Measurements from ENCODE around the gene CDHR1. TPM values are rescaled to one million over a fixed set of nuclear protein-coding genes. Genes with fewer than 3 reads are reported as not detected.

CDHR1 gene
- total and polyA plus RNA-seq, 11 donors = 0.07 to 1.3 (median 0.35) TPM; not detected in 1

- WGBS, 4 donors = 54 to 70% (median 66%) methylated on average over 1 of the region's 1 CpG
- intact Hi-C loops (cut with DNase I) = loop anchor here in 5 of 10 donors (5.0 to 10.0 kb wide), 4 partner anchors 63 to 108 kb away; no protein-coding TSS in a partner anchor
Observed at GRCh38 chr10:84269162-84269561, 74.8 kb downstream of the CDHR1 start.

More at GRCh38 chr10:84269162-84269561, 74.8 kb downstream of the CDHR1 start:
- Histone ChIP-seq H3K27me3 (peaks cover 0 to 14% (median 0%) of the 10 kb centered on the region in 9 donors), H3K27ac (no peak overlapping the region), H3K36me3 (no peaks in the 10 kb centered on the region), H3K9me3 (no peaks in the 10 kb centered on the region), H3K4me3 (no peak overlapping the region), H3K4me1 (peaks cover 0 to 7% (median 2%) of the 10 kb centered on the region in 12 donors)
- no peak for TF ChIP-seq POLR2A (IDR thresholded peaks at IDR 0.05)
- TF ChIP-seq, protein P1, sequence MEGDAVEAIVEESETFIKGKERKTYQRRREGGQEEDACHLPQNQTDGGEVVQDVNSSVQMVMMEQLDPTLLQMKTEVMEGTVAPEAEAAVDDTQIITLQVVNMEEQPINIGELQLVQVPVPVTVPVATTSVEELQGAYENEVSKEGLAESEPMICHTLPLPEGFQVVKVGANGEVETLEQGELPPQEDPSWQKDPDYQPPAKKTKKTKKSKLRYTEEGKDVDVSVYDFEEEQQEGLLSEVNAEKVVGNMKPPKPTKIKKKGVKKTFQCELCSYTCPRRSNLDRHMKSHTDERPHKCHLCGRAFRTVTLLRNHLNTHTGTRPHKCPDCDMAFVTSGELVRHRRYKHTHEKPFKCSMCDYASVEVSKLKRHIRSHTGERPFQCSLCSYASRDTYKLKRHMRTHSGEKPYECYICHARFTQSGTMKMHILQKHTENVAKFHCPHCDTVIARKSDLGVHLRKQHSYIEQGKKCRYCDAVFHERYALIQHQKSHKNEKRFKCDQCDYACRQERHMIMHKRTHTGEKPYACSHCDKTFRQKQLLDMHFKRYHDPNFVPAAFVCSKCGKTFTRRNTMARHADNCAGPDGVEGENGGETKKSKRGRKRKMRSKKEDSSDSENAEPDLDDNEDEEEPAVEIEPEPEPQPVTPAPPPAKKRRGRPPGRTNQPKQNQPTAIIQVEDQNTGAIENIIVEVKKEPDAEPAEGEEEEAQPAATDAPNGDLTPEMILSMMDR (IDR thresholded peaks at IDR 0.05) = no peak
- DNase-seq = no peak
- ATAC-seq = no peak

Other genes starting within 250 kb of the CDHR1 start
- 100 to 1,000 TPM; 299 to 603 (median 393) TPM for gene GHITM, start 55.0 kb upstream of the CDHR1 start, total RNA-seq
- 100 to 1,000 TPM; 274 to 449 TPM for gene GHITM, start 55.0 kb upstream of the CDHR1 start, polyA plus RNA-seq
- not detected for gene GPR15LG, start 20.7 kb upstream of the CDHR1 start, total RNA-seq
- under 1 TPM in 1 of 2 donors, not detected in 1; 0.11 TPM for gene GPR15LG, start 20.7 kb upstream of the CDHR1 start, polyA plus RNA-seq
- not detected for gene LRIT2, start 31.0 kb downstream of the CDHR1 start, total RNA-seq
- gene LRIT2, start 31.0 kb downstream of the CDHR1 start, polyA plus RNA-seq = not detected
- not detected for gene LRIT1, start 47.0 kb downstream of the CDHR1 start, total RNA-seq
- gene LRIT1, start 47.0 kb downstream of the CDHR1 start, polyA plus RNA-seq = not detected
- gene RGR, start 50.5 kb downstream of the CDHR1 start, total RNA-seq = under 1 TPM in 3 of 9 donors, not detected in 6; 0.35 to 0.99 (median 0.38) TPM
- gene RGR, start 50.5 kb downstream of the CDHR1 start, polyA plus RNA-seq = 1 to 10 TPM in 1 of 2 donors, under 1 TPM in 1; 0.04 to 2.0 TPM
- 100 to 1,000 TPM; 101 to 244 (median 161) TPM for gene CCSER2, start 134.1 kb downstream of the CDHR1 start, total RNA-seq
- 10 to 100 TPM; 32.4 to 72.0 TPM for gene CCSER2, start 134.1 kb downstream of the CDHR1 start, polyA plus RNA-seq

Data from heart left ventricle (tissue), 16 donors.